Natural killer cell treated with Interleukin-12 subunit alpha and Interleukin-12 subunit beta and Interleukin-15 and Interleukin-18, amount 100 ng/mL, for 72 hours (primary cell): ENCODE results near the gene AARS2. TPM values are rescaled to one million over a fixed set of nuclear protein-coding genes. Genes with fewer than 3 reads are reported as not detected.

ENCODE experiments used
- ATAC-seq, 2 donors: fragments of 150-1000 bp; cut with Tn5 transposase in 1 of 2; sonication (Bioruptor Pico), chemical (Tn5 transposase) in 1 of 2; 2 replicates each; pipeline ENCODE4 v1.10.0; 2021
- DNase-seq: peaks from one replicate; pipeline ENCODE4 v3.0.0; 2022; ENCODE audit warnings: low spot score
- H3K27ac Mint-ChIP-seq, 2 donors: 1 replicate in 1 of 2; 2 replicates in 1 of 2; pipeline ENCODE4 v1.8.0; 2022; ENCODE audit warnings: mixed read lengths in 2 of 2, mild to moderate bottlenecking in 1 of 2, moderate library complexity in 1 of 2
- H3K27me3 Mint-ChIP-seq, 2 donors: 1 replicate in 1 of 2; 2 replicates in 1 of 2; pipeline ENCODE4 v1.8.0; 2022; ENCODE audit warnings: mixed read lengths in 2 of 2
- H3K36me3 Mint-ChIP-seq: one replicate; pipeline ENCODE4 v1.8.0; 2022; ENCODE audit warnings: mixed read lengths
- H3K4me1 Mint-ChIP-seq, 2 donors: 1 replicate in 1 of 2; 2 replicates in 1 of 2; pipeline ENCODE4 v1.8.0; 2022; ENCODE audit warnings: low read depth in 2 of 2, mixed read lengths in 2 of 2, mild to moderate bottlenecking in 1 of 2
- H3K4me3 Mint-ChIP-seq: one replicate; pipeline ENCODE4 v1.8.0; 2022; ENCODE audit warnings: mixed read lengths
- H3K9me3 Mint-ChIP-seq: 2 replicates; pipeline ENCODE4 v1.8.0; 2022; ENCODE audit warnings: mixed read lengths
- total RNA-seq, 2 donors: library from RNA; stranded (reverse); gene quantifications; one replicate each; pipeline ENCODE4 v1.2.3, GENCODE V29; 2022

AARS2 gene
- total RNA-seq, 2 donors from 2014 or later: 19.3 to 32.6 TPM

DNA sequence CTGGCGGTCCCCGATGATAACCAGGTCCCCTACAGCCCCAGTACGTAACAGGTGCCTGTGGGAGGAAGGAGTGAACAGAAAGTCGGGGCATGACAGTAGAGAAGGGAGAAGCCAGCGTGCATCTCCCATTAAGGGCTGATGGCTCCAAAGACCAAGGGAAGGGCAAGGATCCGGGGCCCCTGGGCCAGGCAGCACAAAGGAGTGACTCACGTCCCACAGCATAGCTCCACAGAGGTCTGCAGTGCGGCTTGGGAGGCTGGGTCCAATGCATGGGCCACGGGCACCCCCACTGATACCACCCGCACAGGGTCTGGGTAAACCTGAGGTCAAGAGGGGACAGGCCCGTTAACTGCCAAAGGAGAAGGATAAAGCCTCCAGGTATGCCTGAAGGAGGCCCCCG lies 10.3 kb downstream of the AARS2 start:
- peaks cover 0 to 3% of the 10 kb centered on the region in 2 donors for H3K27me3 Mint-ChIP-seq
- no peak overlapping the region for H3K27ac Mint-ChIP-seq
- H3K4me1 Mint-ChIP-seq: peaks cover 0 to under 1% of the 10 kb centered on the region in 2 donors
- no peaks in the 10 kb centered on the region for H3K9me3 Mint-ChIP-seq
- peaks cover 1% of the 10 kb centered on the region for H3K36me3 Mint-ChIP-seq
- ATAC-seq (no peak), DNase-seq (no peak)
- no peak overlapping the region for H3K4me3 Mint-ChIP-seq

DNA sequence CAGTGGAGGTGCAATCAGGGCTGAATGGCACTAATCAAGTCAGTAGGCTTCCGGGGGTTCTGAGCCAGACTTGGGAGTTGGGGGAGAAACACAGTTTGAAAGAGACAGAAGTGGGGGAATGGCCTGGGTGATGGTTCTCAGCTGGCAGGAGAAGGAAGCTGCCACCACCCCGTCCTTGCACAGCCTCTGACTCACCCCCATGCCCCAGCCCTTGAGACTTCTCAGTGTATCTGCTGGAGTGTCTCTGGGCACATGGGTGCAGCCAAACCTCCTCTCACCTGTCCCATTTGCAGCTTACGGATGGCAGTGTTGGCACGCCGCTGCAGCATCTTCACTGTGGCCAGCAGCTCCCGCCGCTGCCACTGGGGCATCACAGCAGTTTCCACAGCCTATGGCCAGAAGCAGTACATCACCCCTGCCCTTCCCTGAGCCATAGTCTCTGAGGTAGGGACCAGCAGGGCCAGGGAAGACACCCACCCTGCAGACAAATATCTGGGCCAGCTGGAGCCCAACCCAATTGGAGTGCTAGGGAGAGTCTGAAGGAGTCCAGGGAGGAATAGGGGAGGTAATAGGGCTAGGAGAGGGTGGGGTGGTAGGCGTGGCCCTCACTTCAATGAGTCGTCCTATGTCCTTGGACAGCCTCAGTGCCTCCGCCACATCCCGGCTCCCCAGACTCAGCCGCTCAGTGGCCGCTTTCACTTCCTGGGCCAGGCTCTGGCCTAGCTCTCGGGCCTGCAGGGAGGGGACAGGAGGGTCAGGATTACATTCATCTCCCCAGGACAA lies 11.2 kb downstream of the AARS2 start:
- H3K4me1 Mint-ChIP-seq: peaks cover 0 to 3% of the 10 kb centered on the region in 2 donors
- no peak overlapping the region for H3K27ac Mint-ChIP-seq
- H3K9me3 Mint-ChIP-seq: no peaks in the 10 kb centered on the region
- no peak for ATAC-seq
- H3K36me3 Mint-ChIP-seq: no peaks in the 10 kb centered on the region
- no peak overlapping the region for H3K4me3 Mint-ChIP-seq
- no peak for DNase-seq
- peaks cover 0 to 3% of the 10 kb centered on the region in 2 donors for H3K27me3 Mint-ChIP-seq

DNA sequence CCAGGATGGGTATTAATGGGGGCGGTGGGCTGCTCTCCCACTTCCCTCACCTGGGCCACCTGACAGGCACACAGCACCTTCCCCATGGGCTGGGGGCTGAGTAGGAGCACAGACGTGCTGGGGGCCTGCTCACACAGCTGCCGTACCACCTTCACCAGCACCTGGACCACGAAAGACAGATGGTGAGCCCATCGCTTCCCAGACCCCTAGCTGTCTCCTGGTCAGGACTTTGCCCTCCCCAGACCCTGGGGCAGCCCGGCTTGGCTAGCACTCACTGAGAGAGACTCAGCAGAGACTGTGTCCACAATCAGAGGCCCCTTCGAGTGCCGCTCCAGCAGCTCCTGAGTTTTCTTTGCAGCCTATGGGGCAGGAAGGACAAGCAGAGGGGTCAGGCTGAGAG lies 12.0 kb downstream of the AARS2 start:
- Mint-ChIP-seq H3K9me3 (no peaks in the 10 kb centered on the region), H3K27ac (no peak overlapping the region), H3K4me3 (no peak overlapping the region), H3K36me3 (no peaks in the 10 kb centered on the region), H3K4me1 (peaks cover 0 to 7% of the 10 kb centered on the region in 2 donors), H3K27me3 (peaks cover 8 to 11% of the 10 kb centered on the region in 2 donors)
- DNase-seq (no peak), ATAC-seq (no peak)

DNA sequence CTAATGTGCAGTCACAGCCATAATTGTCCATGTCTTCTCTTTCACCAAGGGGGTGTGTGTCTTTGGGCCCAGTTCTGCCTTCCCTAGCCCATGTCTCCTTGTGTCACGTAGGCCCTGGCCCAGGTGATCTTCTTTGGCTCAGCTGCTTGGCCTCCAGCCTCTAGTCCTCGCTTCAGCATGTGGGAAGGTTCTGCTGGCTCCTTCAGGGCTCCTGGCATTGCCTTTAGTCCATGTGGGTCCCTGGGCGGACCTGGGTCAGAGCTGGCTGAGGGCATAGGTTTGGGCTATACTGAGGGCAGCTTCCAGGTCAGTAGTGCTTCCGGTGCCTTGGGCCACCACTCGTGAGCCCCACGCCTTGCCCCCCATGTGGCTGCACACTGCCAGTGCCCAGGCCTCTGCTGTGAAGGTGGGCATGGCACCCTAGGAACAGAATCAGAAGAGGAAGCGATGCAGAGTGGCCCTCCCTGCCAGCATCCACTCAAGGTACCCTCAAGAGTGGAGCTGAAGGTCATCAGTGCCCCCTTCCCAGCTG lies 12.8 kb downstream of the AARS2 start:
- Mint-ChIP-seq H3K36me3 (no peaks in the 10 kb centered on the region), H3K4me3 (no peak overlapping the region), H3K4me1 (peaks cover 0 to 7% of the 10 kb centered on the region in 2 donors), H3K9me3 (no peaks in the 10 kb centered on the region), H3K27me3 (peaks cover 8 to 14% of the 10 kb centered on the region in 2 donors), H3K27ac (no peak overlapping the region)
- DNase-seq (no peak), ATAC-seq (no peak)

DNA sequence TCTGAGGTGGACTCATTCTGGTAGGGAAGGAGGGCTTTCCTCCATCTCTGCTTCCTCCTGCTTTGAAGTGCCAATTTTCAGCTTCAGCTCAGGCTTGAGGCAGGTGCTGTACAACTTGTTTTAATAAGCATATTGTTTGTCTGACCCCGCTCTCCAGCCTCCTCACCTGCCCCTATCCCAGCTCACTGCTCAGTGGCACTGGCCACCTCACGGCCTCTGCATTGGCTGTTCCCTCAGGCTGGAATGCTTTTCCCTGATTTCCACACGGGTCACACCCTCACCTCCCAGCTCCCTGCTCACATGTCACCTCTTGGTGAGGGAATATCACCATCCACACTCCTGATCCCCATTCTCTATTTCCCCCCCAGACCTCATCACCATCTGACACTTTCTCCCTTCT lies 14.3 kb downstream of the AARS2 start:
- Mint-ChIP-seq H3K27ac (no peak overlapping the region), H3K9me3 (no peaks in the 10 kb centered on the region), H3K27me3 (peaks cover 13 to 23% of the 10 kb centered on the region in 2 donors), H3K4me3 (no peak overlapping the region), H3K36me3 (no peaks in the 10 kb centered on the region), H3K4me1 (peaks cover 0 to 7% of the 10 kb centered on the region in 2 donors)
- ATAC-seq: no peak
- DNase-seq: no peak

DNA sequence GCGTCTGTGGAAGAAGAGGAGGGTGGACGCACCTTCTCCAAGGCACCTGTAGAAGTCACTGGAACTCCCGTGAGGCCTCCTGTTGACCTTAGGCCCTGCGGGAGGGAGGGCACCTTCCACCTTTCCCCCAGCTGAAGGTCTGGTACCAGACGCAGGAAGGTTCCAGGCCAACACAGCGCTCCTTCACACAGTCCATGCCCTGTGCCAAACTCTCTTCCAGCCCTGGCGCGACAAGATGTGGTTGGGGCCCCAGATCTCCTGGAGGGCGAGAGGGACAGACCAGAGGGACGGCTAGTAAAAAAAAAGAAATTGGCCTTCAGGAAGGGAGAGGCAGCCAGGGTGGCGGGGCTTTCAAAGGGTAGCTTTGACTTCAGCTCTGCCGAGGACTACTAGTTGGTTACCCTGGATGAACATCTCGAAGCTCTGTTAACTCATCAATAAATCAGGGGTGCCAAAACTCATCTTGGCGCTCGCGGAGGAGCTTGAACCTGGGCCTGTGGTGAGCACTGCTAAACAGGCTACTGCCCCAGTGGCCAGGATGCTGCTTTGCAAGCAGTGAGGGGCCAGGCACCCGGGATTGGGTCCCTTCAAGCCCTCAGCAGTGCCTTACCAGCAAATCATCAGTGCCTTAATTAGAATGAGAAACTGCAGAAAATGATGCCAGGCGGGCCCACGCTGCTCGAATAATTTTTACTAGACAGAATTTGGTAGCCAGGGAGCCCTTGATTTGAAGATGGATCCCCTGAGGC lies 14.9 kb downstream of the AARS2 start:
- no peak for DNase-seq
- H3K9me3 Mint-ChIP-seq: no peaks in the 10 kb centered on the region
- no peak for ATAC-seq
- no peak overlapping the region for H3K27ac Mint-ChIP-seq
- no peaks in the 10 kb centered on the region for H3K36me3 Mint-ChIP-seq
- peaks cover 0 to 7% of the 10 kb centered on the region in 2 donors for H3K4me1 Mint-ChIP-seq
- no peak overlapping the region for H3K4me3 Mint-ChIP-seq
- peaks cover 18 to 27% of the 10 kb centered on the region in 2 donors for H3K27me3 Mint-ChIP-seq

- peak; percentile 68 to 77 for ATAC-seq
- H3K4me1 Mint-ChIP-seq: peaks cover 0 to 7% of the 10 kb centered on the region in 2 donors
- no peak overlapping the region for H3K27ac Mint-ChIP-seq
Measured at GRCh38 chr6:44297063-44298038, 15.8 kb downstream of the AARS2 start.

DNA sequence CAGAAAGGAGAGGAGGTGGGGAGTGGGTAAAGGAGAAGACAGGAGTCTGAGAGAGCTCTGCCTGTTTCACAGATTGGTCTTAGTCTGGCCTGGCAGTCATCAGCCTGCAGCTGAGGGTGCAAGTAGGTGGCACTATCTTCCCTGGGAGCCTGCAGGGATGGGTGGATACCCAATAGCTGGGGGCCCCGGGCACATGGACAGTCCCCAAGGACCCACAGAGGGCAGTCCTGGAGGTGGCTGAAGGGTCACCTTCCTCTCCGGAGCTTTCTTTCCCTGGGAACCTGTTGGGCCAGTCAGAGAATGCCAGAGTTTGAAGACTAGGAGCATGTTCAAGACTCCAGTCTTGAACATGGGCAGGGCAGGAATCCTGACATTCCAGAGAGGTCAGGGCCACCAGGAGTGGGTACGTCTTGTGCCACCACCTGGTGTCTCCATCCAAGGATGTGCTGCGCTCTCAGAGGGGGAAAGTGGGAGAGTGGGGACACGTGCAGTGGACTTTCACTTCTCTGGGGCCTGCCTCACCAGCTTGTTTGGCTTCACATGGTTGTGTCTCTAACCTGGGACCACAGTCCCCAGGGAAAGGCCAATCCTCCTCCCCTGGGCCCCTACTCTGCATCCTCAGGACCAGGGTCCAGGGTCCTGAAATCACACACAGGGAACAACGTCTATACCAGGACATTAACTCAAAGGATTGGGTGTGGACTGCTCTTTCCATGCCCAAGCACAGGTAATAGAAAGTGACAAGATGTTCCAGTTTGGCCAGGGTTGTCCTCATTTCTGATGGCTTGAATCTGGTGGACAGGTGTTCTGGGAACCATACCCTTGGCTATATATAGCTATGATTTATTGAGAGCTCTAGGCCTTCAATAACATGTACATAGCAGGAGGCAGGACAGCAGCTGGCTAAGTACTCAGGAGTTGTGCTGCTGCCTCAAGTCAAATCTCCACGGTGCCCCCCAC lies 18.0 kb downstream of the AARS2 start:
- Mint-ChIP-seq H3K27ac (no peak overlapping the region), H3K4me1 (peaks cover 0 to 7% of the 10 kb centered on the region in 2 donors), H3K36me3 (no peaks in the 10 kb centered on the region), H3K27me3 (peaks cover 41 to 46% of the 10 kb centered on the region in 2 donors), H3K4me3 (no peak overlapping the region), H3K9me3 (no peaks in the 10 kb centered on the region)
- ATAC-seq (no peak), DNase-seq (no peak)

More at GRCh38 chr6:44297063-44298038, 15.8 kb downstream of the AARS2 start:
- Mint-ChIP-seq H3K27me3 (peaks cover 22 to 30% of the 10 kb centered on the region in 2 donors), H3K9me3 (no peaks in the 10 kb centered on the region), H3K4me3 (no peak overlapping the region), H3K36me3 (no peaks in the 10 kb centered on the region)
- no peak for DNase-seq

DNA sequence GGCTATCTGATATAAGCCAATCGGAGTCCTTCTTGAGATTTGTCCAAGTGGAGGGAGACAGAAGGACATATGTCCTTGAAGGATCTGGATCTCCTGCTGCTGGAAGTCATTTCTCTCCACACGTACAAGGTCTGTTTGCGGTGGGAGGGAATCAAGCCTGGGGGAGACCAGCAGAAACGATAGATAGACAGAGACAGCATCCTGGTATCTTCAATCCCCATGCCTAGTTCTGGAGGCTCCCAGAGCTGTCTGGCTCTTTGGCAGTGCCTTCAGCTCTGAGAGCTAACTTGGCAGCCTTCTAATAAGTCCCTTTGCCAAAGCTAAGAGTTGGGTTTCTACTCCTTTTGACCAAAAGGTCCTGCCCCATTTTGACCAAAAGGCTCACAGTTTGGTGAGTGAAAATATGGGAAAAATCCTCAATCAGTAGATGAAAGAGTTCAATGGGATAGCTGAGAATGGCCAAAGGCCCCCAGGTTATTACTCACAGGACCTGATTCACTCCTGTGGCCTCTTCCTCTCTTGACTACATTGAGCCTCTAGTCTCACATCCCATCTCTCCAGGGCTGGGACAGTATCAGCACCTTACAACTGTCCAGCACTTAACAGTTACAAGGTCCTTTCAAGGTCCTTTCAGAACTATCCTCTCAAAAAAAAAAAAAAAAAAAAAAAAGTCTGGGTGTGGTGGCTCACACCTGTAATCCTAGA lies 20.3 kb downstream of the AARS2 start:
- Mint-ChIP-seq H3K9me3 (no peaks in the 10 kb centered on the region), H3K27me3 (peaks cover 52 to 56% of the 10 kb centered on the region in 2 donors), H3K4me1 (peaks cover 0 to 7% of the 10 kb centered on the region in 2 donors), H3K27ac (no peak overlapping the region), H3K4me3 (no peak overlapping the region), H3K36me3 (no peaks in the 10 kb centered on the region)
- ATAC-seq (no peak), DNase-seq (no peak)

GRCh38 chr6:44291841-44292240 lies 21.3 kb downstream of the AARS2 start:
- no peak overlapping the region for H3K27ac Mint-ChIP-seq
- no peaks in the 10 kb centered on the region for H3K9me3 Mint-ChIP-seq
- ATAC-seq (no peak), DNase-seq (no peak)
- peaks cover 59 to 64% of the 10 kb centered on the region in 2 donors for H3K27me3 Mint-ChIP-seq
- H3K4me1 Mint-ChIP-seq: peaks cover 0 to 4% of the 10 kb centered on the region in 2 donors
- H3K4me3 Mint-ChIP-seq: no peak overlapping the region
- no peaks in the 10 kb centered on the region for H3K36me3 Mint-ChIP-seq

GRCh38 chr6:44289726-44290260 lies 23.4 kb downstream of the AARS2 start:
- DNase-seq (no peak), ATAC-seq (no peak)
- Mint-ChIP-seq H3K4me3 (no peak overlapping the region), H3K36me3 (no peaks in the 10 kb centered on the region), H3K9me3 (no peaks in the 10 kb centered on the region), H3K27me3 (peaks cover 51 to 72% of the 10 kb centered on the region in 2 donors), H3K4me1 (no peaks in the 10 kb centered on the region), H3K27ac (no peak overlapping the region)

DNA sequence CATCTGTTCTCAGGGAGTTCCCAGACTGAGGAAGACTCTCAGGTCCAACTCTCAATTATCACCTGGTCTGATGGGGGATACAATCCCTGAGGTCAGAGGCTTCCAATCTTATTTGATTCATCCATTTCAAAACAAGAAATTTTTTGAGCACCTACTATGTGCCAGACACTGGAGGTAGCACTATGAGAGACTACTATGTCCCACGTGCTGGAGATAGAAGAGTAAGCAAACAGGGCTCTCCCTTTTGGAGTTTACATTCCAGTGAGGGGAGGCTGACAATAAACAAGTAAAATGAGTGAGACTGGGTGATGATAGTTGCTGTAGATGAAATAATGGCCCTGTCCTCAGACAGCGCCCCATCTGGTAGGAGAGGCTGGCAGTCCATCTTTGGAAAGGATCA lies 26.4 kb downstream of the AARS2 start:
- Mint-ChIP-seq H3K4me3 (no peak overlapping the region), H3K4me1 (no peaks in the 10 kb centered on the region), H3K27ac (no peak overlapping the region), H3K36me3 (no peaks in the 10 kb centered on the region), H3K27me3 (peaks cover 49 to 69% of the 10 kb centered on the region in 2 donors), H3K9me3 (no peaks in the 10 kb centered on the region)
- DNase-seq: no peak
- no peak for ATAC-seq
